ENCODE data around the gene DLG1. TPM values are rescaled to one million over a fixed set of nuclear protein-coding genes. Genes with fewer than 3 reads are reported as not detected.

Gene DLG1
- total RNA-seq, 4 donors from 2014 or later: 136 to 221 (median 172) TPM

DNA sequence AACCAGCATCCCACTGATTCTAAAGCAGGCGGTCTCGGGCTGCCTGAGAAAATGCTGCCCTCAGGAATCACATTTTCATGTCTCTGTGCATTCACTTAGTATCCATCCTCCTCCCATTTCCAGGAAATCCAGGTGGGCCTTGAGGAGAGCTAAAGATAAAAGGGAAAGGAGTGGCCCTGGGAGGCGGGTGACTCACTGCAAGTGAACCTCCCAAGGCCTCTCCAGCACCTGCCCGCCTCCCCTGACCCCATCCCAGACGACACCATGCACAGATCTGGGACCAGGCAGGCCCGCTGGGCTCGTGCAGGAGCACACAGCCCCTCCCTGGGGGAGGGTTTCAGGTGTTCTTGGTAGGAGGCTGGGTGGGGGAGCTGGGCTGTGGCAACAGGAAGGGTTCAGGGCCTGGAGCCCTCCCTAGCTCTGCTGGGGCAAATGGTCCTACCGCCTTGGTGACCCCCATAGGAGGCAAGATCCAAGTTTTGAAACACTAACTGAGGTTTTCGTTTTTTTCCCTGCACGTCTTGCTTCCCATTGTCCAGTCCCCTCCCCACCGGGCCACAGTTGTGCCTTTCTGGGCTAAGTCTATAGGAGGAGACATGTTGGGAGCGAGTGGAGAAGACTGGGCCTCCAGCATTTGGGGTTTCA lies 291.0 kb downstream of the DLG1 start:
- TF ChIP-seq, protein P1, sequence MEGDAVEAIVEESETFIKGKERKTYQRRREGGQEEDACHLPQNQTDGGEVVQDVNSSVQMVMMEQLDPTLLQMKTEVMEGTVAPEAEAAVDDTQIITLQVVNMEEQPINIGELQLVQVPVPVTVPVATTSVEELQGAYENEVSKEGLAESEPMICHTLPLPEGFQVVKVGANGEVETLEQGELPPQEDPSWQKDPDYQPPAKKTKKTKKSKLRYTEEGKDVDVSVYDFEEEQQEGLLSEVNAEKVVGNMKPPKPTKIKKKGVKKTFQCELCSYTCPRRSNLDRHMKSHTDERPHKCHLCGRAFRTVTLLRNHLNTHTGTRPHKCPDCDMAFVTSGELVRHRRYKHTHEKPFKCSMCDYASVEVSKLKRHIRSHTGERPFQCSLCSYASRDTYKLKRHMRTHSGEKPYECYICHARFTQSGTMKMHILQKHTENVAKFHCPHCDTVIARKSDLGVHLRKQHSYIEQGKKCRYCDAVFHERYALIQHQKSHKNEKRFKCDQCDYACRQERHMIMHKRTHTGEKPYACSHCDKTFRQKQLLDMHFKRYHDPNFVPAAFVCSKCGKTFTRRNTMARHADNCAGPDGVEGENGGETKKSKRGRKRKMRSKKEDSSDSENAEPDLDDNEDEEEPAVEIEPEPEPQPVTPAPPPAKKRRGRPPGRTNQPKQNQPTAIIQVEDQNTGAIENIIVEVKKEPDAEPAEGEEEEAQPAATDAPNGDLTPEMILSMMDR (IDR thresholded peaks at IDR 0.05): no peak
- no peak for TF ChIP-seq POLR2A (IDR thresholded peaks at IDR 0.05)
- no peak overlapping the region for H3K4me3 ChIP-seq
- peaks cover 0 to 11% (median 6%) of the 10 kb centered on the region in 4 donors for H3K4me1 ChIP-seq
- H3K27me3 ChIP-seq: no peaks in the 10 kb centered on the region
- no peaks in the 10 kb centered on the region for H3K9me3 ChIP-seq
- no peak for DNase-seq
- H3K36me3 ChIP-seq: no peaks in the 10 kb centered on the region
- no peak overlapping the region for H3K27ac ChIP-seq

DNA sequence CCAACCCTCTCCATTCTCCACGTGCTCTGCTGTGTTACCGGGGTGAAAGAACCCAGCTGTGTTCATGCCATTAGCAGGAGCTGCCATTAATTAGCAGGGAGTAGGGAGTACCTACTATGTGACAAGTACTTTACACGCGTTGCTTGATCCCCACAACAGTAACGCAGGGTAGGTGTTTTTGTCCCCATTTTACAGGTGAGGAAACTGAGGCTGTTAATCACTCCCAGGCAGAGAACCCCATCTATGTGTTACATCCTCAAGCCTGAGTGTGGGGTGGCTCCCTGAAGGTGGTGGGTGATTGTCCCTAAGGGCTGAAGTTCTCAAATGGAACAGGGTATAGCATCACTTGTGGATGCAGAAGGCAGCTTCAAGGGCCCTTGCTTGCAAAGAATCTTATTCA lies 291.6 kb downstream of the DLG1 start:
- Histone ChIP-seq H3K36me3 (no peaks in the 10 kb centered on the region), H3K27ac (no peak overlapping the region)
- TF ChIP-seq, protein P1 (IDR thresholded peaks at IDR 0.05): no peak
- no peak for TF ChIP-seq POLR2A (IDR thresholded peaks at IDR 0.05)

DNA sequence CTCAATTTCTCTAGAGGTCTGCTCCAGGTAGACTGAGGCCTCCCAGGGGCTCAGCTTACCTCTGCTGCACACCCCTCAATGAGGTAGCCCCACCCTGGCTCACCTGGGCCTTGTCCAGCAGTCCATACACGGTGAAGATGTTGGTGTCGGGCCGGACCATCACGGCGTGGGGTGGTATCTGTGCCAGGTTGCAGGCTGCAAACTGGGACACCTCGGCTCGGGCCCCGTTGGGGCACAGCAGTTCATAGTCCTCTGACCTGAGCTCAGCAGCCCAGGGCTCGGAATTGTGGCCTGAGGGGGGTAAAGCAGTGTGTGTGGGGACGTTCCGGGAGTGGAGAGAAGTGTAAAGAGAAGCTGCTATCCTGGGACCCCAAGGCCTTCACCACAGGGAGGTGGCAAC lies 292.0 kb downstream of the DLG1 start:
- no peaks in the 10 kb centered on the region for H3K9me3 ChIP-seq
- peak in 1 of 3 donors; percentile 41 for DNase-seq
- H3K36me3 ChIP-seq: no peaks in the 10 kb centered on the region
- H3K4me1 ChIP-seq: peaks cover 0 to 12% (median 6%) of the 10 kb centered on the region in 4 donors
- H3K27me3 ChIP-seq: no peaks in the 10 kb centered on the region
- no peak overlapping the region for H3K27ac ChIP-seq
- H3K4me3 ChIP-seq: no peak overlapping the region
- TF ChIP-seq POLR2A (IDR thresholded peaks at IDR 0.05): no peak
- TF ChIP-seq, protein P1 (IDR thresholded peaks at IDR 0.05): no peak

More for the DNA sequence above, 291.6 kb downstream of the DLG1 start:
- H3K27me3 ChIP-seq: no peaks in the 10 kb centered on the region
- no peaks in the 10 kb centered on the region for H3K9me3 ChIP-seq
- H3K4me1 ChIP-seq: peaks cover 0 to 12% (median 6%) of the 10 kb centered on the region in 4 donors
- H3K4me3 ChIP-seq: no peak overlapping the region
- DNase-seq: peak in 1 of 3 donors; percentile 1

DNA sequence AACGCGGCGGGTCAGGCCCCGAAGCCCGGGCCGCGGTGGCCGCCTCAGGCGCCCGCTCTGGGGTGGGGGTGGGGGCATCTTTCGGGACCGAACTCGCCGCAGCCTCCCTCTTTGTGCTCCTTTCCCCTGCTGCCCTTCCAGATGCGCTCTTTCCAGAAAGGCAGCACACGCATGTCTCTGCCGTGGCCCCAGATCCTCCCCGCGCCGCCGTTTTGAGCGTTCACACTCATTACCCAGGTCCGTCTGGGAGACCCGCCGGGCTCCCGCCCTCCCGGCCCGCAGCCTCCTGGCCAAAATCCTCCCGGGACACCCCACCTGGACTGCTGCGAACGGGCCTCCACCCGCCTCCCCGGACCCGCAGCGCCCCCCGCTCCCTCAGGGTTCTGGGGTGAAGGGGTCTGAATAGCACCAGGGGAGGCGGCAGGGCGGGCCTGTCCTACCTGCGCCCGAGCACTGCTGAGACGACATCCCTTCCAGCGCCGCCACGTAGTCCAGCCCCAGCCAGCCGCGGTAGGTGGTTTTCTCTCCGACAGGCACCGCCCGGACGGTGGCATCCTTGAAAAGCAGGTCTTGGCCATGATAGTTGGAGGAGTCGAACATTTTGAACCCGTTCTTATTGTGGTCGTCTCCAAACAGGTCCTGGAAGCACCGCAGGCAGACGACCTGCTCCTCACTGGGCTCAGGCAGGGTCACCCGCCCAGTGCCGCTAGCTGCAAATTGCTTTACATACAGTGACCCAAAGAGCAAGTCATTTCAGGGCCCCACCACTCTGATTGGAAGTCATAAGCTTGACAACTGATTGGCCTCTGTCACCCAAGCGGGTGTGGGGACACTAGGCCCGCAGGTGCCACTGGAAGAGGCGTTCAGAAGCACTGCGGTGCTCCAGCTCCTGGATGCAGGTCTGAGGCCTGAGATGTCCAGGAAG lies 294.7 kb downstream of the DLG1 start:
- Histone ChIP-seq H3K27ac (peak overlapping the region; percentile 57 to 86 (median 69)), H3K4me3 (peak overlapping the region; percentile 45 to 81 (median 58)), H3K27me3 (no peaks in the 10 kb centered on the region), H3K9me3 (no peaks in the 10 kb centered on the region), H3K36me3 (no peaks in the 10 kb centered on the region), H3K4me1 (peaks cover 0 to 12% (median 6%) of the 10 kb centered on the region in 4 donors)
- peak in 2 of 3 donors; percentile 23 to 71 for DNase-seq
- TF ChIP-seq, protein P1 (IDR thresholded peaks at IDR 0.05): no peak
- no peak for TF ChIP-seq POLR2A (IDR thresholded peaks at IDR 0.05)

DNA sequence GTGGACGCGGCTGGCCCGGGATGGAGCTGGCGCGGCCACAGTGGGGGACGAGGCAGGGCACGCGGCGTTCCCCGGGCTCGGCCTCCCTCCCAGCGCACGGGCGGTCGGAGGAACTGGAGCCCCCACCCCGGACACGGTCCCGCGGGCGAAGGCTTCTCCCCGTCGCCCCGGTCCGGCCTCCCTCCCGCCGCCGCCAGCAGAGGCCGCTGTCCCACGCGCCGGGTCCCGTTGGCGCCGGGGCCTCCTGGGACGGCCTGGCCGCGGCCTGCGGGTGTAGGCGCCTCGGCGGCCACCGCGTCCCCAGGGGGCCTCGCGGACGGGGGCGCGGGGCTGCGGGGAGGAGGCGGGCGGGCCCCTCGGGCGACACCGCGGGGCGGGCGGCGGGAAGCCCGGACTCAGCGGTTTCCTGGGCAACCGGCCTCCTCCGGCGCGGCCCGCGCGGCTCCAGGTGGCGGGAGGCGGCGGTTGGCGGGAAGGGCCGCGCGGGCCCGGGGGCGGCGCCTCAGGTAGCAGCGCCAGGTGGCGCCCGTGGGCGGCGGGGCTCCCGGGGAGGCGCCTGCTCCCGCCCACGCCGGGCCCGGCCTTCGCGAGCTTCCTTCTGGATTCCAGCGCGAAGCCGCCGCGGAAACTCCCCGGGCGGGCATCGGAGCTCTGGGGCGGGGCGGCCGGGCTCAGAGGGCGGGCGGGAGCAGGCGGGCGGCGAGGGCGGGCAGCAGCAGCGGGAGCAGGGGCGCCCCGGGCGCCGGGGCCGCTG lies 295.5 kb downstream of the DLG1 start:
- Histone ChIP-seq H3K36me3 (no peaks in the 10 kb centered on the region), H3K4me3 (peak overlapping the region; percentile 45 to 81 (median 58)), H3K4me1 (peaks cover 0 to 12% (median 6%) of the 10 kb centered on the region in 4 donors)

More for the DNA sequence above, 295.5 kb downstream of the DLG1 start:
- no peaks in the 10 kb centered on the region for H3K9me3 ChIP-seq
- no peaks in the 10 kb centered on the region for H3K27me3 ChIP-seq
- DNase-seq: peak; percentile 73 to 93 (median 92)
- H3K27ac ChIP-seq: peak overlapping the region; percentile 58 to 86 (median 69)
- TF ChIP-seq POLR2A (IDR thresholded peaks at IDR 0.05): no peak
- TF ChIP-seq, protein P1 (IDR thresholded peaks at IDR 0.05): peak; percentile 60 to 91 (median 77)
